HepG2 (cell line): Measurements from ENCODE around the gene ZNF382.

Experiments
- CREB1 ChIP-seq, 2 experiments: fragments of 450-650 bp in 1 of 2; IDR thresholded peaks; 2 replicates each; pipeline ENCODE4 v1.6.1; 2016 to 2017; ENCODE audit warnings: control low read depth in 1 of 2, mild to moderate bottlenecking in 1 of 2, missing compliant biosample characterization in 1 of 2, missing genetic modification characterization in 1 of 2
- EHMT2 ChIP-seq: fragments of 200-600 bp; sonication (generic); IDR thresholded peaks from 2 replicates; pipeline ENCODE4 v1.7.0; 2017; ENCODE audit warnings: antibody characterized with exemption, low read depth, low read length, borderline replicate concordance
- GPBP1L1 ChIP-seq: sonication (generic); formaldehyde crosslinking; IDR thresholded peaks from 2 replicates; pipeline ENCODE4 v1.5.0; 2020; ENCODE audit warnings: mild to moderate bottlenecking, missing genetic modification reagents
- HOXA7 ChIP-seq: sonication (generic); formaldehyde crosslinking; IDR thresholded peaks from 2 replicates; pipeline ENCODE4 v1.8.1; 2022; ENCODE audit warnings: mild to moderate bottlenecking, missing genetic modification reagents, moderate library complexity
- MLLT10 ChIP-seq: sonication (generic); formaldehyde crosslinking; IDR thresholded peaks from 2 replicates; pipeline ENCODE4 v1.4.0; 2020; ENCODE audit warnings: missing genetic modification reagents
- PATZ1 ChIP-seq: sonication (generic); formaldehyde crosslinking; IDR thresholded peaks from 2 replicates; pipeline ENCODE4 v1.4.0; 2020; ENCODE audit warnings: missing genetic modification reagents
- POLR2A ChIP-seq, 2 experiments: IDR thresholded peaks; 2 replicates each; pipeline ENCODE4 v1.6.1; 2011; ENCODE audit warnings: low read depth in 2 of 2, low read length in 2 of 2, mild to moderate bottlenecking in 1 of 2, moderate library complexity in 1 of 2; ENCODE audit not compliant: insufficient read depth in 1 of 2
- POLR2G ChIP-seq: fragments of 200-400 bp; formaldehyde crosslinking; IDR thresholded peaks from 2 replicates; pipeline ENCODE4 v1.6.1; 2018; ENCODE audit warnings: mild to moderate bottlenecking, low read depth, low read length, moderate library complexity
- UBTF ChIP-seq: sonication (generic); formaldehyde crosslinking; IDR thresholded peaks from 2 replicates; pipeline ENCODE4 v1.4.0; 2020; ENCODE audit warnings: mild to moderate bottlenecking, missing genetic modification reagents
- ZBTB39 ChIP-seq: sonication (generic); formaldehyde crosslinking; IDR thresholded peaks from 2 replicates; pipeline ENCODE4 v1.5.0; 2020; ENCODE audit warnings: missing genetic modification reagents
- ZNF431 ChIP-seq: sonication (generic); formaldehyde crosslinking; IDR thresholded peaks from 2 replicates; pipeline ENCODE4 v1.9.0; 2022; ENCODE audit warnings: missing genetic modification reagents, low read depth, mild to moderate bottlenecking, borderline replicate concordance
- ZNF766 ChIP-seq: sonication (generic); formaldehyde crosslinking; IDR thresholded peaks from 2 replicates; pipeline ENCODE4 v1.5.0; 2020; ENCODE audit warnings: missing genetic modification reagents, borderline replicate concordance
- TF ChIP-seq, protein P1 (sequence below): sonication (generic); formaldehyde crosslinking; IDR thresholded peaks from 2 replicates; pipeline ENCODE4 v1.5.1; 2020; ENCODE audit warnings: mild to moderate bottlenecking, missing genetic modification reagents, moderate library complexity
- TF ChIP-seq, protein P2 (sequence below): sonication (generic); formaldehyde crosslinking; IDR thresholded peaks from 2 replicates; pipeline ENCODE4 v1.8.0; 2022; ENCODE audit warnings: missing genetic modification reagents, low read depth, mild to moderate bottlenecking, borderline replicate concordance

DNA sequence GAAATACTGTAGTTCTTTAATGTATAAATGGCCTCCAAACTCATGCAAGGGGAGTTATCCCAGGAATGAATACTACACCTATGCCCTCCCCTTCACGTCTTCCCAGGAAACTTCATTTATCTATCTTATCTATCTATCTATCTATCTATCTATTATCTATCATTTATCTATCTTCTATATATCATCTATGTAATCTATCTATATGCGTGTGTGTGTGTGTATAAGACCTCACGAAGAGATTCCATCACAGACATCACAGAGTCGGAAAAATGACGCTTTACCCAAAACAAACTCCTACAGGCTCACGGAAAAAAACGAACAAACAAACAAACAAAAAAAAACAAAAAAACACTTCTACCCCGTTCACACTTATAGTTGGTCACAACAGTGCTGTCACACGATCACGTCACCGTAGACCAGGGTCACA, 32.5 kb upstream of the ZNF382 start:
- TF ChIP-seq, protein P1, sequence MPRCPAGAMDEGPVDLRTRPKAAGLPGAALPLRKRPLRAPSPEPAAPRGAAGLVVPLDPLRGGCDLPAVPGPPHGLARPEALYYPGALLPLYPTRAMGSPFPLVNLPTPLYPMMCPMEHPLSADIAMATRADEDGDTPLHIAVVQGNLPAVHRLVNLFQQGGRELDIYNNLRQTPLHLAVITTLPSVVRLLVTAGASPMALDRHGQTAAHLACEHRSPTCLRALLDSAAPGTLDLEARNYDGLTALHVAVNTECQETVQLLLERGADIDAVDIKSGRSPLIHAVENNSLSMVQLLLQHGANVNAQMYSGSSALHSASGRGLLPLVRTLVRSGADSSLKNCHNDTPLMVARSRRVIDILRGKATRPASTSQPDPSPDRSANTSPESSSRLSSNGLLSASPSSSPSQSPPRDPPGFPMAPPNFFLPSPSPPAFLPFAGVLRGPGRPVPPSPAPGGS (CRISPR knock-in tag): no peak
- TF ChIP-seq ZBTB39 (CRISPR knock-in tag) (no peak), HOXA7 (CRISPR knock-in tag) (no peak), GPBP1L1 (CRISPR knock-in tag) (no peak), CREB1 (IDR thresholded peaks at IDR 0.05) (no peak; the same call in 1 of the 2 replicates), CREB1 (CRISPR knock-in tag; IDR thresholded peaks at IDR 0.05) (no peak), EHMT2 (no peak), PATZ1 (CRISPR knock-in tag) (no peak), ZNF766 (no peak), ZNF431 (CRISPR knock-in tag) (no peak), UBTF (CRISPR knock-in tag) (no peak), POLR2G (no peak), MLLT10 (CRISPR knock-in tag) (no peak), POLR2A (IDR thresholded peaks at IDR 0.05; ENCODE audit: insufficient read depth in 1 of 2, low read depth in 2 of 2, low read length in 2 of 2) (no peak)
- TF ChIP-seq, protein P2, sequence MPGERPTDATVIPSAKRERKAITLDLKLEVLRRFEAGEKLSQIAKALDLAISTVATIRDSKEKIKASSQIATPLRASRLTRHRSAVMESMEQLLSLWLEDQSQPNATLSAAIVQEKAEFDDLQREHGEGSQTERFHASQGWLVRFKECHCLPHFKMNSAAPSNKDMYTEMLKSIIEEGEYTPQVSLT: no peak
